ENCODE results near the gene HMX1.

The HMX1 gene

DNA sequence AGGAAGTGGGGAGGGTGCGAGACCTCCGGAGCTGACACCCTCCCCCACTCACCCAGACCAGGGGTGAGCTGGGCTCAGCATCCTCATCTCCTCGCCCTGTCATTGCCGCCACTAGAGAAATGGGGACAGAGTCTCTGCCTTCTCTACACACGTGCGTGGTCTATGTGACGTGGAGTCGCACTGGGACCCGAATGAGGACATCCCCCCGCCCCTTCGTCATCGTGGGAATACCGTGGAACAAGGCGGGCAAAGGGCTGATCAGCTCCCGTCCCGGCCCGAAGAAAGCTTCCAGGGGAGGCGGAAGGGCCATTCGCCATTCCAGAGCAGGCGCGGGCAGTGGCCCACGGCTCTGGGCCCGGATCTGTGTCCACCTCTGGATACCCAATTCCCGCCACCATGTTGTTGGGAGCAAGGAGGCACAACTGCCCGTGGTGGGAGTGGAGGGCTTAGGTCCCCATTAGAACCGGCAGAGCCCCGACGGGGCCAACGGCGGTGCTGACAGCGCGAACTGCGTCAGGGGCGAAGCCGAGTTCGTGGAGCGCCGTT, 12.0 kb downstream of the HMX1 start:
- TF ChIP-seq GABPA (IDR thresholded peaks at IDR 0.05; ENCODE audit: low read depth) (no peak), POLR2AphosphoS5 (IDR thresholded peaks at IDR 0.05; ENCODE audit: low read depth) (no peak), CTCF (IDR thresholded peaks at IDR 0.05; ENCODE audit: insufficient read depth, low read length) (no peak), SPI1 (IDR thresholded peaks at IDR 0.05; ENCODE audit: borderline replicate concordance, low read depth) (no peak)
- TF ChIP-seq, protein P1, sequence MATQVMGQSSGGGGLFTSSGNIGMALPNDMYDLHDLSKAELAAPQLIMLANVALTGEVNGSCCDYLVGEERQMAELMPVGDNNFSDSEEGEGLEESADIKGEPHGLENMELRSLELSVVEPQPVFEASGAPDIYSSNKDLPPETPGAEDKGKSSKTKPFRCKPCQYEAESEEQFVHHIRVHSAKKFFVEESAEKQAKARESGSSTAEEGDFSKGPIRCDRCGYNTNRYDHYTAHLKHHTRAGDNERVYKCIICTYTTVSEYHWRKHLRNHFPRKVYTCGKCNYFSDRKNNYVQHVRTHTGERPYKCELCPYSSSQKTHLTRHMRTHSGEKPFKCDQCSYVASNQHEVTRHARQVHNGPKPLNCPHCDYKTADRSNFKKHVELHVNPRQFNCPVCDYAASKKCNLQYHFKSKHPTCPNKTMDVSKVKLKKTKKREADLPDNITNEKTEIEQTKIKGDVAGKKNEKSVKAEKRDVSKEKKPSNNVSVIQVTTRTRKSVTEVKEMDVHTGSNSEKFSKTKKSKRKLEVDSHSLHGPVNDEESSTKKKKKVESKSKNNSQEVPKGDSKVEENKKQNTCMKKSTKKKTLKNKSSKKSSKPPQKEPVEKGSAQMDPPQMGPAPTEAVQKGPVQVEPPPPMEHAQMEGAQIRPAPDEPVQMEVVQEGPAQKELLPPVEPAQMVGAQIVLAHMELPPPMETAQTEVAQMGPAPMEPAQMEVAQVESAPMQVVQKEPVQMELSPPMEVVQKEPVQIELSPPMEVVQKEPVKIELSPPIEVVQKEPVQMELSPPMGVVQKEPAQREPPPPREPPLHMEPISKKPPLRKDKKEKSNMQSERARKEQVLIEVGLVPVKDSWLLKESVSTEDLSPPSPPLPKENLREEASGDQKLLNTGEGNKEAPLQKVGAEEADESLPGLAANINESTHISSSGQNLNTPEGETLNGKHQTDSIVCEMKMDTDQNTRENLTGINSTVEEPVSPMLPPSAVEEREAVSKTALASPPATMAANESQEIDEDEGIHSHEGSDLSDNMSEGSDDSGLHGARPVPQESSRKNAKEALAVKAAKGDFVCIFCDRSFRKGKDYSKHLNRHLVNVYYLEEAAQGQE (IDR thresholded peaks at IDR 0.05; ENCODE audit: insufficient replicate concordance, low read depth) = no peak
- Histone ChIP-seq H3K27me3 (ENCODE audit: insufficient read depth, poor library complexity, severe bottlenecking) (peaks cover 91% of the 10 kb centered on the region), H3K4me3 (replicated peaks; ENCODE audit: insufficient read depth, low read length) (no peak overlapping the region), H3K27ac (replicated peaks) (no peak overlapping the region)
- DNase-seq (ENCODE audit: low read depth in 1 of 2, low spot score in 1 of 2) = no peak

DNA sequence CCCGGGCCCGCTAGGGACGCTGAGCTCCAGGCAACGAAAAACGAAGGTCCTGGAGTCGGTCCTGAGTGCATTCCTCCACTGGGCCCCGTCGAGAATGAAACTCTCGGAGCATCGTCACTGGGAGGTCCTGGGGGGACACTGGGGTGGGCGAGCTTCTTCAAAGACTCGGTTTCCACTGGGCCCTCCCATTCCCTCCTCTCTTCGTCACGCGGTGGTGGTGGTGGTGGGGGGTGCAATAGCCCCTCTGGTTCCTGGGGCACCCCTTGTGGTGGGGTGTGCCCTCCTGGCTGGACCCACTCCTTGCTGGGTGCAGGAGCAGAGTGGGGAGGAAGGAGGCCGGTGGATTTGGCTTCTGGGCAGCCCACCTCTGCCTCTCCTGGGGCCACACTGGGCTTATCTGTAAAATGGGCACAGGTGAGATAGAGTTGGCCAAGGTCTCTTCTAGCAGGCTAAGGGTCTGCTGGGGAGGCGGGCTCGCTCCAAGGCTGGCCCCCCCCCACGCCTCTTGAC, 12.9 kb downstream of the HMX1 start:
- Histone ChIP-seq H3K4me3 (replicated peaks; ENCODE audit: insufficient read depth, low read length) (no peak overlapping the region), H3K27me3 (ENCODE audit: insufficient read depth, poor library complexity, severe bottlenecking) (peaks cover 84% of the 10 kb centered on the region), H3K27ac (replicated peaks) (no peak overlapping the region)
- no peak for TF ChIP-seq GABPA (IDR thresholded peaks at IDR 0.05; ENCODE audit: low read depth)
- TF ChIP-seq SPI1 (IDR thresholded peaks at IDR 0.05; ENCODE audit: borderline replicate concordance, low read depth) = no peak
- TF ChIP-seq, protein P1 (IDR thresholded peaks at IDR 0.05; ENCODE audit: insufficient replicate concordance, low read depth) = no peak
- no peak for TF ChIP-seq CTCF (IDR thresholded peaks at IDR 0.05; ENCODE audit: insufficient read depth, low read length)
- TF ChIP-seq POLR2AphosphoS5 (IDR thresholded peaks at IDR 0.05; ENCODE audit: low read depth) = no peak
- no peak for DNase-seq (ENCODE audit: low read depth in 1 of 2, low spot score in 1 of 2)

- H3K27ac ChIP-seq (replicated peaks) = no peak overlapping the region
- H3K27me3 ChIP-seq (ENCODE audit: insufficient read depth, poor library complexity, severe bottlenecking) = peaks cover 78% of the 10 kb centered on the region
- no peak for DNase-seq (ENCODE audit: low read depth in 1 of 2, low spot score in 1 of 2)
- H3K4me3 ChIP-seq (replicated peaks; ENCODE audit: insufficient read depth, low read length) = no peak overlapping the region
- TF ChIP-seq CTCF (IDR thresholded peaks at IDR 0.05; ENCODE audit: insufficient read depth, low read length) (no peak), SPI1 (IDR thresholded peaks at IDR 0.05; ENCODE audit: borderline replicate concordance, low read depth) (no peak), POLR2AphosphoS5 (IDR thresholded peaks at IDR 0.05; ENCODE audit: low read depth) (no peak), GABPA (IDR thresholded peaks at IDR 0.05; ENCODE audit: low read depth) (no peak)
- TF ChIP-seq, protein P1 (IDR thresholded peaks at IDR 0.05; ENCODE audit: insufficient replicate concordance, low read depth) = no peak
These were observed 13.6 kb downstream of the HMX1 start for GRCh38 chr4:8857766-8858700.
